ENCODE measurements around the gene CACNA2D2.

- TF ChIP-seq CTCF (IDR thresholded peaks at IDR 0.05; ENCODE audit: insufficient read depth, low read length, poor library complexity, severe bottlenecking), result no peak
- no peak for TF ChIP-seq EZH2phosphoT487 (conservative IDR thresholded peaks at IDR 0.05; ENCODE audit: low read length)
Observed at GRCh38 chr3:50381383-50381782, 122.1 kb downstream of the CACNA2D2 start.

All from SU-DHL-6 (cell line).